Measurements from ENCODE around the gene ST6GALNAC6.

DNA sequence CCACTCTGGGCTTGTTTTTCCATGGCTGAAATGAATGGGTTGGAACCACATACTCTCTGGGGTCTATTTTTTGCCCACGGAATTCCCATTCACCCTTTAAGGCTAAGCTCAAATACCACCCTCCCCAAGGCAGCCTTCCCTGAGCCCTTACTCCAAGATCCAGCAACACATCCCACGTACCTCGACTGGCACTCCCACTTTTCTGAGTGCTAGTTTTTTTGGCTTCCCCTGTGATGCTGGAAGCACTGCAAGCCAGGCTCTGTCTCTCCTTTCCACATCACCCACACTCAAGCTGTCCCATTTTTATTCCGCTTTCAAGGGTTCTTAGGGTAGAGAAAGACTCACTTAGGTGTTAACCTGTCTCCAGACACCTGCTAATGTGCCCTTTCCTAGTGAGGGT, 6.0 kb downstream of the ST6GALNAC6 start:
- TF ChIP-seq EZH2 (IDR thresholded peaks at IDR 0.05; ENCODE audit: borderline replicate concordance, insufficient read depth, low read depth, low read length, poor library complexity, severe bottlenecking) = no peak
- TF ChIP-seq, protein P1, sequence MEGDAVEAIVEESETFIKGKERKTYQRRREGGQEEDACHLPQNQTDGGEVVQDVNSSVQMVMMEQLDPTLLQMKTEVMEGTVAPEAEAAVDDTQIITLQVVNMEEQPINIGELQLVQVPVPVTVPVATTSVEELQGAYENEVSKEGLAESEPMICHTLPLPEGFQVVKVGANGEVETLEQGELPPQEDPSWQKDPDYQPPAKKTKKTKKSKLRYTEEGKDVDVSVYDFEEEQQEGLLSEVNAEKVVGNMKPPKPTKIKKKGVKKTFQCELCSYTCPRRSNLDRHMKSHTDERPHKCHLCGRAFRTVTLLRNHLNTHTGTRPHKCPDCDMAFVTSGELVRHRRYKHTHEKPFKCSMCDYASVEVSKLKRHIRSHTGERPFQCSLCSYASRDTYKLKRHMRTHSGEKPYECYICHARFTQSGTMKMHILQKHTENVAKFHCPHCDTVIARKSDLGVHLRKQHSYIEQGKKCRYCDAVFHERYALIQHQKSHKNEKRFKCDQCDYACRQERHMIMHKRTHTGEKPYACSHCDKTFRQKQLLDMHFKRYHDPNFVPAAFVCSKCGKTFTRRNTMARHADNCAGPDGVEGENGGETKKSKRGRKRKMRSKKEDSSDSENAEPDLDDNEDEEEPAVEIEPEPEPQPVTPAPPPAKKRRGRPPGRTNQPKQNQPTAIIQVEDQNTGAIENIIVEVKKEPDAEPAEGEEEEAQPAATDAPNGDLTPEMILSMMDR (IDR thresholded peaks at IDR 0.05) = no peak

Measured in B cell (primary cell).